GM12878 (cell line): ENCODE results near the gene TJP1. TPM values are rescaled to one million over a fixed set of nuclear protein-coding genes. Genes with fewer than 3 reads are reported as not detected.

ENCODE experiments used
- ATAC-seq: fragments of 200-7000 bp; cut with Tn5 transposase; 3 replicates; pipeline ENCODE4 v1.9.1; 2020; ENCODE audit warnings: mild to moderate bottlenecking, moderate library complexity
- BruUV-seq: library from RNA; stranded (reverse); fragments of 400-500 nt; replicated peaks from 2 replicates; lab custom pipeline; 2021; lab: Mats Ljungman, UMichigan
- CTCF ChIA-PET: fragments of 300-600 bp; sonication (Branson Sonifier 250); formaldehyde crosslinking; extraction: SDS; loops from one replicate; lab custom pipeline; 2021; ENCODE audit warnings: inconsistent platforms; lab: Yijun Ruan, JAX
- POLR2A ChIA-PET: fragments of 350-600 bp; formaldehyde crosslinking; extraction: SDS; loops from one replicate; lab custom pipeline; 2021; ENCODE audit warnings: inconsistent platforms; lab: Charles Lee
- RAD21 ChIA-PET: fragments of 300-600 bp; sonication (Branson Sonifier 250); formaldehyde crosslinking; loops from one replicate; lab custom pipeline; 2023; ENCODE audit warnings: antibody characterized with exemption; ENCODE audit not compliant: unreplicated experiment; lab: Charles Lee
- SMC1A ChIA-PET: fragments of 300-600 bp; sonication (Branson Sonifier 250); formaldehyde crosslinking; loops from one replicate; lab custom pipeline; 2023; ENCODE audit not compliant: unreplicated experiment, uncharacterized antibody; lab: Charles Lee
- DNase-seq: peaks from one replicate; pipeline ENCODE4 v3.0.0-alpha.2; 2011; ENCODE audit warnings: low read depth, low spot score
- FAIRE-seq: peaks from 3 replicates; lab custom pipeline; 2011; peaks lifted over from hg19 to GRCh38; lab: Jason Lieb, UNC
- H2AFZ ChIP-seq: 2 replicates; pipeline ENCODE4 v1.6.0; 2011; ENCODE audit warnings: low read depth, low read length, control low read depth; ENCODE audit not compliant: control insufficient read depth
- H3K27ac ChIP-seq: 2 replicates; pipeline ENCODE4 v1.5.1; 2011; ENCODE audit warnings: control low read depth; ENCODE audit not compliant: control insufficient read depth, insufficient read depth
- H3K27me3 ChIP-seq, 2 experiments: replicated peaks in 1 of 2; 2 replicates each; pipeline versions ENCODE4 v1.6.0 to v1.6.1; 2011; ENCODE audit warnings: low read length in 1 of 2; ENCODE audit not compliant: control insufficient read depth in 2 of 2, insufficient read depth in 2 of 2
- H3K36me3 ChIP-seq, 2 experiments: 2 replicates each; pipeline ENCODE4 v1.5.1; 2011; ENCODE audit warnings: low read length in 1 of 2; ENCODE audit not compliant: control insufficient read depth in 2 of 2, insufficient read depth in 2 of 2
- H3K4me1 ChIP-seq: 2 replicates; pipeline ENCODE4 v1.6.1; 2011; ENCODE audit warnings: mild to moderate bottlenecking, low read length, moderate library complexity, mixed read lengths; ENCODE audit not compliant: control insufficient read depth, insufficient read depth
- H3K4me2 ChIP-seq: 2 replicates; pipeline ENCODE4 v1.6.0; 2011; ENCODE audit warnings: control low read depth; ENCODE audit not compliant: control insufficient read depth, insufficient read depth
- H3K4me3 ChIP-seq: fragments of 200-600 bp; sonication (generic); 2 replicates; pipeline ENCODE4 v1.5.1; 2016
- H3K79me2 ChIP-seq: 2 replicates; pipeline ENCODE4 v1.6.0; 2011; ENCODE audit warnings: low read length; ENCODE audit not compliant: control insufficient read depth, insufficient read depth
- H3K9ac ChIP-seq: 2 replicates; pipeline ENCODE4 v1.8.0; 2011; ENCODE audit warnings: low read length, control low read depth, mixed read lengths; ENCODE audit not compliant: control insufficient read depth, insufficient read depth
- H3K9me3 ChIP-seq: replicated peaks from 3 replicates; pipeline ENCODE4 v1.5.1; 2011; ENCODE audit warnings: mild to moderate bottlenecking, low read length; ENCODE audit not compliant: control insufficient read depth, insufficient read depth
- H4K20me1 ChIP-seq: 2 replicates; pipeline ENCODE4 v1.6.0; 2011; ENCODE audit not compliant: control insufficient read depth, insufficient read depth
- CREB1 ChIP-seq: IDR thresholded peaks from 2 replicates; pipeline ENCODE4 v1.6.1; 2012; ENCODE audit warnings: low read depth, mild to moderate bottlenecking, inconsistent platforms
- NBN ChIP-seq: fragments of 450-650 bp; IDR thresholded peaks from 2 replicates; pipeline ENCODE4 v1.6.1; 2016
- RAD21 ChIP-seq: IDR thresholded peaks from 2 replicates; pipeline ENCODE4 v1.6.1; 2011; ENCODE audit warnings: mild to moderate bottlenecking, low read depth, low read length, moderate library complexity; ENCODE audit not compliant: insufficient read depth
- RELA ChIP-seq: fragments of 450-650 bp; IDR thresholded peaks from 2 replicates; pipeline ENCODE4 v1.8.0; 2014; ENCODE audit warnings: borderline replicate concordance; ENCODE audit not compliant: partially characterized antibody
- SRF ChIP-seq, 2 experiments: IDR thresholded peaks; 2 replicates each; pipeline ENCODE4 v1.6.1; 2011; ENCODE audit warnings: low read depth in 2 of 2, low read length in 2 of 2, mild to moderate bottlenecking in 1 of 2, moderate library complexity in 1 of 2
- ZZZ3 ChIP-seq: IDR thresholded peaks from 2 replicates; pipeline ENCODE4 v1.6.1; 2011; ENCODE audit warnings: low read depth; ENCODE audit not compliant: control insufficient read depth, insufficient read length
- WGBS: methylation state at CpG from one replicate; pipeline ENCODE4 v1.1.6; 2016; ENCODE audit warnings: low lambda C conversion rate; ENCODE audit not compliant: insufficient replicate concordance, insufficient coverage; ENCODE audit errors: missing lambda C conversion rate; 5-methylcytosine and 5-hydroxymethylcytosine counted together
- in situ Hi-C: fragments of 300-500 bp; cut with MboI; formaldehyde crosslinking; loops from 9 replicates; pipeline ENCODE4 v1.14.3; 2018; ENCODE audit warnings: mixed read lengths
- intact Hi-C: fragments of 100-400 bp; cut with micrococcal nuclease; formaldehyde crosslinking; loops from one replicate; pipeline ENCODE4 v1.14.2; 2022; ENCODE audit not compliant: unreplicated experiment
- polyA plus RNA-seq, 11 experiments: library from polyadenylated mRNA; depleted of rRNA in 4 of 11; unstranded in 6 of 11; stranded (reverse) in 5 of 11; fragments of >200 nt; fragmentation: Nextera tagmentation in 4 of 11; fragmentation: Illumina TruSeq in 1 of 11; extraction: Ambion mirVana in 4 of 11; extraction: Trizol in 1 of 11; gene quantifications; 1 replicate in 1 of 11; 2 replicates in 10 of 11; pipeline versions ENCODE4 v1.2.1 to v1.2.3, GENCODE V29; 2011 to 2016; ENCODE audit warnings: inconsistent platforms in 2 of 11, missing spikeins in 2 of 11, low read depth in 1 of 11
- total RNA-seq, 4 experiments: library from RNA; depleted of rRNA in 3 of 4; stranded (reverse); fragments of >200 nt in 3 of 4; fragmentation: Illumina TruSeq in 1 of 4; extraction: Trizol in 1 of 4; gene quantifications; 2 replicates each; pipeline versions ENCODE4 v1.2.1 to v1.2.3, GENCODE V29; 2013 to 2021
- TF ChIP-seq, protein P1 (sequence below), 3 experiments: IDR thresholded peaks in 2 of 3; conservative IDR thresholded peaks in 1 of 3; 2 replicates each; pipeline ENCODE4 v1.5.1; 2011; ENCODE audit warnings: low read depth in 3 of 3, low read length in 3 of 3, mild to moderate bottlenecking in 3 of 3, control low read depth in 2 of 3, moderate library complexity in 2 of 3, inconsistent platforms in 1 of 3, mixed read lengths in 1 of 3; ENCODE audit not compliant: control insufficient read depth in 2 of 3, insufficient read depth in 1 of 3; ENCODE audit errors: extremely low read depth in 1 of 3

The TJP1 gene
- total and polyA plus RNA-seq, 10 of the 15 experiments (the other 5 are each of a cell fraction or from before 2014, with no cell fraction given), result 0.01 to 0.49 (median 0.08) TPM; not detected in 7

DNA sequence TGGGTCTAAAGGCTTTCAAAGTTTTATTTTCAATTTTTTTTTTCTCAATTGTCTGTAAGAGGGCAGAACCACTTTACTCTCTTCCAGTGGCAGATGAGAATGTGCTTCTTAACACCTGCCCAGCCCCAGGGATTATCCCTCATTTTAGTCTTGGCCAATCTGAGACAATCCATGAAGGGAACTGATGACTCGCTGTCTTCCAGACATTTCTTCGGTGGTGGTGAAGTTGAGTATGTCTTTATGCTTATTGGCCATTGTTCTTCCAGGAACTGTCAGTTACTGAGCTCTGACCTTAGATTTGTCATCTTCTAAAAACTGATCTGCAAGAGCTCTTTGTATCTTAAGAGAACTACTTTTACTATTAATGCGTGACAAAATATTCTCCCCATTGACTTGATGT is 139.5 kb downstream of the TJP1 start:
- H3K36me3 ChIP-seq, result no peaks in the 10 kb centered on the region
- RAD21 ChIA-PET, result no interaction called here
- no peak overlapping the region for H2AFZ ChIP-seq
- WGBS, result 59% methylated on average over 3 of the region's 3 CpGs
- SMC1A ChIA-PET, result no interaction called here
- in situ Hi-C loops (no loop called here), intact Hi-C loops (no loop called here)
- no peak overlapping the region for H3K4me3 ChIP-seq
- H3K4me1 ChIP-seq, result no peaks in the 10 kb centered on the region
- POLR2A ChIA-PET, result no interaction called here
- H3K9ac ChIP-seq, result no peak overlapping the region
- BruUV-seq, result no TSS peak
- no peaks in the 10 kb centered on the region for H4K20me1 ChIP-seq
- FAIRE-seq, result no peak
- TF ChIP-seq RAD21 (no peak), CREB1 (no peak), RELA (no peak), NBN (no peak), ZZZ3 (no peak)
- no peaks in the 10 kb centered on the region; the same call in 2 of the 3 replicates for H3K9me3 ChIP-seq
- CTCF ChIA-PET, result interaction anchor here (0.6 kb wide), 1 partner anchor 10 kb away, joined by 4 read pairs; no protein-coding TSS in a partner anchor
- H3K4me2 ChIP-seq, result no peak overlapping the region
- DNase-seq, result no peak
- no peaks in the 10 kb centered on the region for H3K79me2 ChIP-seq
- no peaks in the 10 kb centered on the region for H3K27me3 ChIP-seq
- no peak overlapping the region for H3K27ac ChIP-seq
- ATAC-seq, result no peak

DNA sequence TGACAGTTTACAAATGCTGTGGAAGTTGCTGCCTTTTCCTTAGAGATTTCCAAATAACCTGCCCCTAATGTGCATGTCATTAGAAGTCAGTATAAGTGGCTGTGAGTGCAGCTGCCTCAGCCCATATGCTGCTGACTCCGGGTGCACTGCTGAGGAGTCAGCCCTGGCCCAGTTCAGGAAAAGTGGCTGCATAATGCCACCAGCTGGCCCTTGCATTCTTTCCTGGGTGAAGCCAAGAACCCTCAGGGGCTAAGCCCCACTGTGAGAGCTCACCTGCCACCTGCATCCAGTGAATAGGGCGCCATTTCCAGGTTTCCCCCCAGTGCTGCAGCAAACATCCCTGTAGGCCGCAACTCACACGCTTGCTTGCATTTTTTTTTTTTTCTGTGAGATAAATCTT is 139.9 kb downstream of the TJP1 start:
- Histone ChIP-seq H3K27ac (no peak overlapping the region), H4K20me1 (no peaks in the 10 kb centered on the region), H3K36me3 (no peaks in the 10 kb centered on the region), H3K4me1 (no peaks in the 10 kb centered on the region), H3K4me3 (no peak overlapping the region), H3K9ac (no peak overlapping the region), H3K9me3 (no peaks in the 10 kb centered on the region; the same call in 2 of the 3 replicates), H3K4me2 (no peak overlapping the region), H2AFZ (no peak overlapping the region), H3K27me3 (no peaks in the 10 kb centered on the region), H3K79me2 (no peaks in the 10 kb centered on the region)
- TF ChIP-seq, protein P1, sequence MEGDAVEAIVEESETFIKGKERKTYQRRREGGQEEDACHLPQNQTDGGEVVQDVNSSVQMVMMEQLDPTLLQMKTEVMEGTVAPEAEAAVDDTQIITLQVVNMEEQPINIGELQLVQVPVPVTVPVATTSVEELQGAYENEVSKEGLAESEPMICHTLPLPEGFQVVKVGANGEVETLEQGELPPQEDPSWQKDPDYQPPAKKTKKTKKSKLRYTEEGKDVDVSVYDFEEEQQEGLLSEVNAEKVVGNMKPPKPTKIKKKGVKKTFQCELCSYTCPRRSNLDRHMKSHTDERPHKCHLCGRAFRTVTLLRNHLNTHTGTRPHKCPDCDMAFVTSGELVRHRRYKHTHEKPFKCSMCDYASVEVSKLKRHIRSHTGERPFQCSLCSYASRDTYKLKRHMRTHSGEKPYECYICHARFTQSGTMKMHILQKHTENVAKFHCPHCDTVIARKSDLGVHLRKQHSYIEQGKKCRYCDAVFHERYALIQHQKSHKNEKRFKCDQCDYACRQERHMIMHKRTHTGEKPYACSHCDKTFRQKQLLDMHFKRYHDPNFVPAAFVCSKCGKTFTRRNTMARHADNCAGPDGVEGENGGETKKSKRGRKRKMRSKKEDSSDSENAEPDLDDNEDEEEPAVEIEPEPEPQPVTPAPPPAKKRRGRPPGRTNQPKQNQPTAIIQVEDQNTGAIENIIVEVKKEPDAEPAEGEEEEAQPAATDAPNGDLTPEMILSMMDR (IDR thresholded peaks at IDR 0.05 in 2 of 3, conservative IDR thresholded peaks at IDR 0.05 in 1 of 3; ENCODE audit: control insufficient read depth in 2 of 3, extremely low read depth in 1 of 3, insufficient read depth in 1 of 3, low read depth in 3 of 3, low read length in 3 of 3), result no peak
- TF ChIP-seq SRF (IDR thresholded peaks at IDR 0.05; ENCODE audit: low read depth in 2 of 2, low read length in 2 of 2), result no peak
- FAIRE-seq, result no peak
- ChIA-PET CTCF (interaction anchor here (0.6 kb wide), 1 partner anchor 10 kb away, joined by 4 read pairs; no protein-coding TSS in a partner anchor), RAD21 (no interaction called here), POLR2A (no interaction called here), SMC1A (no interaction called here)
- intact Hi-C loops (no loop called here), in situ Hi-C loops (no loop called here)
- ATAC-seq, result no peak
- no TSS peak for BruUV-seq
- 2% methylated on average over 4 of the region's 4 CpGs for WGBS
- DNase-seq, result no peak
